GM12872 (cell line): Measurements from ENCODE around the gene VRK2.

ENCODE experiments used
- CTCF ChIP-seq: IDR thresholded peaks from 3 replicates; pipeline ENCODE4 v1.5.1; 2011; ENCODE audit warnings: low read depth, mild to moderate bottlenecking, low read length, moderate library complexity; ENCODE audit not compliant: insufficient read depth

Gene VRK2

GRCh38 chr2:58156780-58157179 lies 110.2 kb downstream of the VRK2 start:
- TF ChIP-seq CTCF, result no peak

- TF ChIP-seq CTCF, result no peak
Measured at GRCh38 chr2:58157754-58158153, 111.1 kb downstream of the VRK2 start.

GRCh38 chr2:58158481-58158880 lies 111.9 kb downstream of the VRK2 start:
- TF ChIP-seq CTCF, result no peak

- TF ChIP-seq CTCF, result no peak
Measured at GRCh38 chr2:58163913-58164312, 117.3 kb downstream of the VRK2 start.

GRCh38 chr2:58180635-58181034 lies 134.0 kb downstream of the VRK2 start:
- TF ChIP-seq CTCF, result no peak

GRCh38 chr2:58182527-58182926 lies 135.9 kb downstream of the VRK2 start:
- no peak for TF ChIP-seq CTCF

- TF ChIP-seq CTCF, result no peak
Measured at GRCh38 chr2:58186501-58186900, 139.9 kb downstream of the VRK2 start.

GRCh38 chr2:58194458-58194857 lies 147.9 kb downstream of the VRK2 start:
- TF ChIP-seq CTCF, result no peak
